Eye (tissue), 1 donor: ENCODE results near the gene RCAN3.
"Not testable (repeated sequence)": the region's sequence is repeated elsewhere in the genome, so short reads cannot be mapped to it uniquely, and the experiment has no call there.

Source experiments
- DNase-seq: peaks from one replicate; pipeline ENCODE4 v3.0.0-alpha.2; 2015

Gene RCAN3

DNA sequence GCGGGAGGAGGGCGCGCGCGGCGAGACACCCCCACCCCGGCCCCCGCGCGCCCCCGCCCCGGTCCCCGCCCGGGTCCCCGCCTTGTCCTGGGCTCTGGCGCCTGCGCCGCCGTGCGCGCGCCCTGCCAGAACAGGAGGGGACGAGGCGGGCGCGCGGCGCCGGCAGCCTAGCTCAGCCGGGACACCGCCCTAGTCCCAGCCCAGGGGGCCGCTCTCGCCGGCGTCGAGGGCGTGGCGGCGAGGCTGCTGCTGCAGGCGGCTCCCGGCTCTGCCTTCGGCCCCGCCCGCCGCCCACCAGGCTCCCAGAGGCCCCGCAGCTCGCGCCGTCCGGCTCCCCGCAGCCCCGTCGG, at the start of gene RCAN3:
Gene RCAN3, plus strand, starts transcription at position 128 of the 350 bp plus-strand sequence. CDS start 11,537 bp downstream, outside the sequence.
- DNase-seq: peak; percentile 87

GRCh38 chr1:24452922-24453485, 49.6 kb upstream of the RCAN3 start:
- no peak for DNase-seq

- no peak for DNase-seq
Observed at GRCh38 chr1:24454673-24455072, 48.0 kb upstream of the RCAN3 start.

- DNase-seq: no peak
Observed at GRCh38 chr1:24455272-24455671, 47.4 kb upstream of the RCAN3 start.

DNA sequence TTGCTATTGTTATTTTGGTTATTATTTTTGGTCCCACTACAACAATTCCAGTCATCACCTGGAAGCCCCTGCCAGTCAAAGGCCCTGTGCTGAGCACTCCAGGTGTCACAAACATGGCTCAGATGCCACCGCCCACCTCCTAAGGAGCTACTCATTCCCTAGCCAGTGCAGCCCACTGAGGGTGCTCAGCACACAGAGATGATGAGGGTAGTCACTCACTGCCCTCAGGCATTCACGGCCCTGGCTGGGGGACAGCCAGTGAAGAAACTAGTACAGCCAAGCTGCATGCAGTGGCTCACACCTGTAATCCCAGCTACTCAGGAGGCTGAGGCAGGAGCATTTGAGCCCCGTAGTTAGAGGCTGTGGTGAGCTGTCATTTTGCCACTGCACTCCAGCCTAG, 44.8 kb upstream of the RCAN3 start:
- DNase-seq: no peak

- DNase-seq: no peak
Observed at GRCh38 chr1:24459551-24460266, 42.9 kb upstream of the RCAN3 start.

- not testable (repeated sequence) for DNase-seq
Observed at GRCh38 chr1:24462128-24462527, 40.5 kb upstream of the RCAN3 start.

- DNase-seq: no peak
Observed at GRCh38 chr1:24463776-24464735, 38.6 kb upstream of the RCAN3 start.

DNA sequence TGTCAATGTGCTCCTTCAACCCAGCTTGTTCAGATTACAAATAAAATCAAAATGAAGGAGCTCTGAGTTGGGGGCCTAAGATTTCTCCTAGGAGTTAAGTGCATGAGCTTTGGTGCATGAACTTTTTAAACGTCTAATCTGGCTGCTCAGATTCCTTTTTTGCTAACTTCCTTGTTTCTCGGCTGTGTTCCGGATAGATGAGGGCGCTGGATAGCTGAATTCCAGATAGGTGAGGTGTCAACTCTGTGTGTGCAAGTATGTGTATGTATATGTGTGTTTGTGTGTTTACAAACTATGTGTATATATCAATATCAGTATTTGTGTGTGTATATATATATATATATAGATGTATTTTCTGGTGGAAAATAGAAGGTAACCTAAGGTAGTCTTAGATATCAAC, 37.5 kb upstream of the RCAN3 start:
- no peak for DNase-seq

DNA sequence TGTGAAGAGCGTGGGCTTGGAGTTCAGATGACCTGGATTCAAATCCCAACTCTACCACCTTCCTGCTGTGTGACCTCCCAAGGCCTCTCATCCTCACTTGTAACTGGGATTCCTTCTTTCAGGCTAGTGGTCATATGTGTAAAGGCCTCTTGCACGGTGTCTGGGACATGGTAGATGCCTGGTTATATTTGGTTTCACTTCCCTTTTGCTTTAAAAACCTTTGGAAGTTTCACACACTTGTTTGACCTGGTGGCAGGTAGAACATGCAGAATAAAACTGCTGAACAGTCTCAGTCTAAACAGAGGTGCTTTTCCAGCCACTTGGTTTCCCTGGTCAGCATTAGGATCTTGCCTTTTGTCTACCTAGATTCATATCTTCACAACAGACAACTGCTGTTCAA, 37.0 kb upstream of the RCAN3 start:
- DNase-seq: no peak

- DNase-seq: peak; percentile 33
Observed at GRCh38 chr1:24468685-24469316, 33.8 kb upstream of the RCAN3 start.

- DNase-seq: no peak
Observed at GRCh38 chr1:24470592-24470991, 32.0 kb upstream of the RCAN3 start.

DNA sequence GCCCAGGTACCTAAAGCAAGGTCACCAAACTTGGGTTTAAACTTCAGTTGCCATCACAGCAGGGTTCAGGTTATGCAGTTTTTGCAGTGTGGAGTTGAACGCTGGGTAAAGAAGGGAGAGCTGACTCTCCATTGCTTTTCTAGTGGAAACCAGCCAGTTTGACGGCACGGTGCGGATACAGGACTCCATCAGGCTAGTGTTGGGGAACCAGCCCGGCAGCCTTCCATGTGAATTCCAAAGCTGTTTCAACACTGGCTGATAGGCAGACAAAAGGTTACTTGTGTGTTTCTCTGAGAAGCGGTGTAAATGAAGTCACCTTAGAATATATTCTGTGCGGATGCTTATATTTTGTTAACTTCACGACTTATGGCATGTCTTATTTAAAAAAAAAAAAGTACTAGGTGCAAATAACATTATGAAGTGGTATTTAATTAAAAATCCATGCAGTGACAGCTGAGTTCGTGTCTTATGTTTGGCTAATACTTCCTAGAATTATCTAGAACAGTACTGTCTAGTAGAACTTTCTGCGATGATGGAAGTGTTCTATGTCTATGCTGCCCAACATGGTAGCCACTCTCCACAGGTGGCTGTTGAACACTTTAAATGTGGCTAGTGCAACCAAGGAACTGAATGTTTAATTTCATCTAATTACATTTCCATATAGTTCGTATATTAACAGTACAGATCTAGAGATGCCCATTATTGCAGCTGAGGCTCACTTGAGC, 29.9 kb upstream of the RCAN3 start:
- DNase-seq: no peak

GRCh38 chr1:24474193-24474592, 28.4 kb upstream of the RCAN3 start:
- no peak for DNase-seq

- DNase-seq: no peak
Observed at GRCh38 chr1:24475700-24476099, 26.9 kb upstream of the RCAN3 start.

DNA sequence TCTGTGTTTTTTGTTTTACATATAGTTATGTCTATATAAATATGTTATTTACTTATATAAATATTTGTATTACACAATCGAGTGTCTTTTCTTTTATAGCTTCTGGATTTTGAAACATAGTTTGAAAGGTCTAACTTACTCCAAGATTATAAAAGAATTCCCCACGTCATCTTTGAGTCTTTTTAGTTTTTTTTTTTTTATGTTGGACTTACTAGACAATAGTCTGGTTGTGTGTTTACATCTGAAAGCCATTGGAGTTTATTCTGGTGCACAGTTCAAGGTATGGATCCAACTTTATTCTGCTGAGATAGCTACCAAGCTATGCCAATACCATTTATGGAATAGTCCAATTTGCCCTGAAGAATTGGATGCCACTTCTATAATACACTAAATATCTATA, 26.1 kb upstream of the RCAN3 start:
- DNase-seq: no peak

- no peak for DNase-seq
Observed at GRCh38 chr1:24477309-24477708, 25.3 kb upstream of the RCAN3 start.

GRCh38 chr1:24481101-24481500, 21.5 kb upstream of the RCAN3 start:
- DNase-seq: no peak

DNA sequence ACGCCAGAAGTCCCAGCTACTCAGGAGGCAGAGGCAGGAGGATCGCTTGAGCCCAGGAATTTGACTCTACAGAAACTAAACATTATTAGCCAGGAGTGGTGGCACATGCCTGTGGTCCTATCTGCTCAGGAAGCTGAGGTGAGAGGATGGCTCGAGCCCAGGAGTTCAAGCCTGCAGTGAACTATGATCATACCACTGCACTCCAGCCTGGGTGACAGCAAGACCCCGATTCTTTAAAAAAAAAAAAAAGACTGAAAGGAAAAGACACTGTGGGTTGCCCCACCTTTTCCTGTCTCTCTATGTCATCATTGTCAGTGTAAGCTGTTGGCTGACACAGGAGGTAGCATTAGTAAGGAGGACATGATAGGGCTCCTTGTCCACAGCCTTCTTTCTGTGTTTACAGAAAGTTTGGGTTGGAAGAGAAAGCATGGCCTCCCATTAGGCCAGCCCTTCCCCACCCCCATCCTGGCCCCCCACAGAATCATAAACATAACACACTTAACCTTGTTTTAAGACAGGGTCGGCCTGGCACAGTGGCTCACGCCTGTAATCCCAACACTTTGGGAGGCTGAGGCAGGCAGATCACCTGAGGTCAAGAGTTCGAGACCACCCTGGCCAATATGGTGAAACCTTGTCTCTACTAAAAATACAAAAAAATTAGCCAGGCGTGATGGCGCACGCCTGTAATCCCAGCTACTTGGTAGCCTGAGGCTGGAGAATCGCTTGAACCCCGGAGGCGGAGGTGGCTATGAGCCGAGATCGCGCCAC, 20.6 kb upstream of the RCAN3 start:
- DNase-seq: no peak

DNA sequence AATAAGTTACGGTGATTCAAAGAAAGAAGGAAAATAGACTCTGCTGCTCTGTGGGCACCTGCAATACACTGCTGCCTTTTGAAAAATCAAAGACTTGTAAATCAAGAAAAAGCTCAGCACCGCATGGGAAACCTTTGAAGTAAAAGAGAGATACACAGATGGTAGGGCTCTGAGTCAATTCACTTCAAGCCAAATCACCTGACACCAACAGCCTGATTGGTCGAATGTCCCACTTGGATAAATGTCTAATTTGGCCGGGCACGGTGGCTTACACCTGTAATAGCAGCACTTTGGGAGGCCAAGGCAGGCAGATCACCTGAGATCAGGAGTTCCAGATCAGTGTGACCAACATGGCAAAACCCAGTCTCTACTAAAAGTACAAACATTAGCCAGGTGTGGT, 19.2 kb upstream of the RCAN3 start:
- DNase-seq: no peak

DNA sequence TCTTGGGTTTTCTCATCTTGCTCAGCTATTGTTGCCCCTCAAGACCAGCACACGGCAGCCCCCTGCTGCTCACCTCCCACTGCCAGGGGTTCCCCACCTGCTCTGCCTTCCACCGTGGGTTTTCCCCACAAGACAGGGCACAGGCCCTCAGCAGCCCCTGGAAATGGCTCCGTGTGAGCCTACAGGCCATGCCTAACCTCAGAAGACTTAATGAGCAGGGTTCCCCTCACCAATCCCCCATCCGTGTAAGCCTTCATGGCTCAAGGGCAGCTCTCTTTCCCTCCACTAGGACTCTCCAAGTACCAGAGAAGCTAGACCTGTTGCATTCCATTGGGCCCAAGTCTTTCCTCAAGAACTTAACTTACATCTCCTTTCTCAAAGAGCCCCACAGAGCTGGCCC, 18.4 kb upstream of the RCAN3 start:
- no peak for DNase-seq
